Measurements from ENCODE around the gene HOXD8. TPM values are rescaled to one million over a fixed set of nuclear protein-coding genes. Genes with fewer than 3 reads are reported as not detected.

The HOXD8 gene
- total and polyA plus RNA-seq, 2 donors (not counting 1 experiment from before 2014, with no cell fraction given) = not detected

DNA sequence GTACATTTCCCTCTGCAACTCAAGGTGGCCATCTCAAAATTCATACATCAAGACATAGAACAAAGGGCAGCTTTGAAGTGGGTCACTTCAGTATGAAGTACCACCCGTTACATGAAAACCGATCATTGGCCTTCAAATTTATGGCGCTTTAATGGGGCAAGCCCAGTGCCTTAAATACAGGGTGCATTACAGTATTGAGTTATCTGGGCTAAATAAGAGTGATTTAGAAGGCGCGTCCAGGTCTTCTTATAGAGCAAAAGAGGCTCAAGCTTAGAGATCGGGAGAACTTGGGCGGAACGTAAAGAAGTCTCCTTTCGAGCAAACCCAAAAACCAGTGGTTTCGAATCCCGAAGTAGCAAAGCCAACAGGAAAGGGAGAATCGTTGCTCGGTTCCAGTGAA, 34.7 kb downstream of the HOXD8 start:
- Histone ChIP-seq H3K9me3 (ENCODE audit: control insufficient read depth, insufficient read depth, low read depth, low read length) (no peaks in the 10 kb centered on the region), H3K27ac (ENCODE audit: insufficient read depth, low read length) (no peak overlapping the region), H3K79me2 (ENCODE audit: control insufficient read depth, insufficient read depth, low read length) (no peaks in the 10 kb centered on the region), H4K20me1 (ENCODE audit: control insufficient read depth, extremely low read depth, insufficient read depth, low read length) (no peaks in the 10 kb centered on the region), H3K9ac (ENCODE audit: insufficient read depth, low read length) (no peak overlapping the region), H3K4me3 (replicated peaks in 1 of 4; ENCODE audit: control extremely low read depth in 1 of 4, insufficient read depth in 1 of 4, low read depth in 3 of 4, low read length in 4 of 4) (no peak overlapping the region), H3K27me3 (ENCODE audit: control insufficient read depth, insufficient read depth, low read length) (peaks cover 67% of the 10 kb centered on the region), H3K36me3 (ENCODE audit: control insufficient read depth, insufficient read depth, low read length) (no peaks in the 10 kb centered on the region), H2AFZ (ENCODE audit: low read length) (no peak overlapping the region), H3K4me2 (ENCODE audit: extremely low read depth, insufficient read depth, low read length) (no peak overlapping the region), H3K4me1 (ENCODE audit: control insufficient read depth, extremely low read depth, insufficient read depth, low read length) (no peaks in the 10 kb centered on the region)
- no peak for DNase-seq (ENCODE audit: low read depth in 2 of 2)
- no peak for TF ChIP-seq EZH2 (IDR thresholded peaks at IDR 0.05; ENCODE audit: low read length, missing control alignments)
- TF ChIP-seq, protein P1, sequence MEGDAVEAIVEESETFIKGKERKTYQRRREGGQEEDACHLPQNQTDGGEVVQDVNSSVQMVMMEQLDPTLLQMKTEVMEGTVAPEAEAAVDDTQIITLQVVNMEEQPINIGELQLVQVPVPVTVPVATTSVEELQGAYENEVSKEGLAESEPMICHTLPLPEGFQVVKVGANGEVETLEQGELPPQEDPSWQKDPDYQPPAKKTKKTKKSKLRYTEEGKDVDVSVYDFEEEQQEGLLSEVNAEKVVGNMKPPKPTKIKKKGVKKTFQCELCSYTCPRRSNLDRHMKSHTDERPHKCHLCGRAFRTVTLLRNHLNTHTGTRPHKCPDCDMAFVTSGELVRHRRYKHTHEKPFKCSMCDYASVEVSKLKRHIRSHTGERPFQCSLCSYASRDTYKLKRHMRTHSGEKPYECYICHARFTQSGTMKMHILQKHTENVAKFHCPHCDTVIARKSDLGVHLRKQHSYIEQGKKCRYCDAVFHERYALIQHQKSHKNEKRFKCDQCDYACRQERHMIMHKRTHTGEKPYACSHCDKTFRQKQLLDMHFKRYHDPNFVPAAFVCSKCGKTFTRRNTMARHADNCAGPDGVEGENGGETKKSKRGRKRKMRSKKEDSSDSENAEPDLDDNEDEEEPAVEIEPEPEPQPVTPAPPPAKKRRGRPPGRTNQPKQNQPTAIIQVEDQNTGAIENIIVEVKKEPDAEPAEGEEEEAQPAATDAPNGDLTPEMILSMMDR (conservative IDR thresholded peaks at IDR 0.05 in 1 of 2, IDR thresholded peaks at IDR 0.05 in 1 of 2; ENCODE audit: low read depth in 1 of 2, low read length in 2 of 2) = no peak

DNA sequence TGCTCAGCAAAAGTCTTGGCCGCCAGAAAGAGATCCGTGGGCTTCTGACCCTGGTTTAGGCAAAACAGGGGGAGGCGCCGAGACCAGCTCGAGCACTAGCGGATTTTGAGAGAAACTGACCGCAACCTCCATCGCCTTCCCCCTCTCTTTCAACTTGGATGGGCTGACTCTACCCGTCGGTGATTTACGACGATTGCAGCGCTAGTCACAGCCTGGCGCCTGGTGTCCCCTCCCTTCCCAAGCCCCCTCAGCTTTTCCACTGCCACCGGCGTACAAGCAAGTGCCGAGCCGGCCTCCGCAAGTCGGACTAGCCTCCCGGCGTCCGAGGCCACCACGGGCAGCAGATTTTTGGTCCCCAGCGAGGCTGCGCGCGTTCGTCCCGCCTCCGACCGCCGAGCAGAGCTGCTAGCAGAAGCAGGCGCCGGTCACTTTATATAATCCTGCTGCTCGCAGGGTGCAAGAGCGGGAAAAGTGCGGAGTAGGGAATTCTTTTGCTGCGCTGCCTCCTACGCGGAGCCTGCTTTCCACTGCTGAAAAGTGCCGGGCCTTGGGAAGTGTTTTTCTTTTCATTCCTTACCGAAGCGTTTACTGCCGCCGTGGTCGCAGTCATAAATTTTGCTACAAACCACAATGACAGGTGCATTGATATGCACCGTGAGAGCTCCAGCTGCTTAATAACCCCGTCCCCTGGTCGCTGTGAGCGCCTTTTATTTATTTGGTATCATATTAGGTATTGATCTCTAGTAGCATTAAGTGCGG, 35.3 kb downstream of the HOXD8 start:
- Histone ChIP-seq H3K4me2 (ENCODE audit: extremely low read depth, insufficient read depth, low read length) (no peak overlapping the region), H3K4me3 (replicated peaks in 1 of 4; ENCODE audit: control extremely low read depth in 1 of 4, insufficient read depth in 1 of 4, low read depth in 3 of 4, low read length in 4 of 4) (no peak overlapping the region), H3K9ac (ENCODE audit: insufficient read depth, low read length) (no peak overlapping the region), H4K20me1 (ENCODE audit: control insufficient read depth, extremely low read depth, insufficient read depth, low read length) (no peaks in the 10 kb centered on the region), H3K36me3 (ENCODE audit: control insufficient read depth, insufficient read depth, low read length) (no peaks in the 10 kb centered on the region), H3K9me3 (ENCODE audit: control insufficient read depth, insufficient read depth, low read depth, low read length) (no peaks in the 10 kb centered on the region), H3K27me3 (ENCODE audit: control insufficient read depth, insufficient read depth, low read length) (peaks cover 62% of the 10 kb centered on the region), H2AFZ (ENCODE audit: low read length) (no peak overlapping the region), H3K79me2 (ENCODE audit: control insufficient read depth, insufficient read depth, low read length) (no peaks in the 10 kb centered on the region), H3K27ac (ENCODE audit: insufficient read depth, low read length) (no peak overlapping the region), H3K4me1 (ENCODE audit: control insufficient read depth, extremely low read depth, insufficient read depth, low read length) (no peaks in the 10 kb centered on the region)
- DNase-seq (ENCODE audit: low read depth in 2 of 2) = peak in 1 of 2 donors; percentile 88
- TF ChIP-seq EZH2 (IDR thresholded peaks at IDR 0.05; ENCODE audit: low read length, missing control alignments) = peak; percentile 73
- TF ChIP-seq, protein P1 (conservative IDR thresholded peaks at IDR 0.05 in 1 of 2, IDR thresholded peaks at IDR 0.05 in 1 of 2; ENCODE audit: low read depth in 1 of 2, low read length in 2 of 2) = no peak

DNA sequence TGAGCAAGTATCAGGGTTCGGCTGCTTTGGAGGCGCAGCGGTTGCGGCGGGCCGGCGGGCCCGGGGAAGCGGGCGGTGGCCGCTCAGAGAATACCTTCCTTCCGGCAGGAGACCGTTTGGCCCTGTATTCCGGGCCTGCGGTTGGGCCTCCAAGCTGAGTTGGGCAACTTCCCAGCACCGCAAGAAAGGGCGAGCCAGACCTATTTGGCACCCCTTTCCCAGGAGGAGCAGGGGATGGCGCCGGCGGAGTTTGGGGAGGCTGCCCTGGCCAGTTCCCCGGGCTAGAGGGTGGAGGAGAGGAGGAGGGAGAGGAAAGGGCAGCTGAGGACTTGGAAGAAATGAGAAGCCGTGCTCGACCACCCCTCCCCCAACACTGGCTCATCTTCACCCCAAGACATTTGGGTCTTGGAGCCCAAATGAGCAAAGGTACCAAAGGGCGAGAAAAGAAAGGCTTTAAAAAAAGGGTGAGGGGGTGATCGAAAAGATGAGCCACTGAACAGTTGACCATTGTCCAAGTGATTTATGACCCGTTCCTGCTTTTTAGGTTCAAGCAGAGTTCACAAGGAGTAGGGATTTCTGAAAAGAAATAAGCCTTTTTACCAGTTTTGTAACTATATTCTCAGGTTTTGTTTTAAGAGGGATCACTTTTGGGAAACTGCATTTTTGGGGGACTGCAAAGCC, 36.0 kb downstream of the HOXD8 start:
- Histone ChIP-seq H3K27me3 (ENCODE audit: control insufficient read depth, insufficient read depth, low read length) (peaks cover 55% of the 10 kb centered on the region), H3K4me1 (ENCODE audit: control insufficient read depth, extremely low read depth, insufficient read depth, low read length) (no peaks in the 10 kb centered on the region), H4K20me1 (ENCODE audit: control insufficient read depth, extremely low read depth, insufficient read depth, low read length) (no peaks in the 10 kb centered on the region), H3K4me3 (replicated peaks in 1 of 4; ENCODE audit: control extremely low read depth in 1 of 4, insufficient read depth in 1 of 4, low read depth in 3 of 4, low read length in 4 of 4) (no peak overlapping the region), H3K27ac (ENCODE audit: insufficient read depth, low read length) (no peak overlapping the region), H3K9me3 (ENCODE audit: control insufficient read depth, insufficient read depth, low read depth, low read length) (no peaks in the 10 kb centered on the region), H3K9ac (ENCODE audit: insufficient read depth, low read length) (no peak overlapping the region), H2AFZ (ENCODE audit: low read length) (no peak overlapping the region), H3K79me2 (ENCODE audit: control insufficient read depth, insufficient read depth, low read length) (no peaks in the 10 kb centered on the region), H3K4me2 (ENCODE audit: extremely low read depth, insufficient read depth, low read length) (no peak overlapping the region), H3K36me3 (ENCODE audit: control insufficient read depth, insufficient read depth, low read length) (no peaks in the 10 kb centered on the region)
- peak in 1 of 2 donors; percentile 81 for DNase-seq (ENCODE audit: low read depth in 2 of 2)
- TF ChIP-seq EZH2 (IDR thresholded peaks at IDR 0.05; ENCODE audit: low read length, missing control alignments) = no peak
- TF ChIP-seq, protein P1 (conservative IDR thresholded peaks at IDR 0.05 in 1 of 2, IDR thresholded peaks at IDR 0.05 in 1 of 2; ENCODE audit: low read depth in 1 of 2, low read length in 2 of 2) = no peak
